ENCODE data around the gene GRIP2. TPM values are rescaled to one million over a fixed set of nuclear protein-coding genes. Genes with fewer than 3 reads are reported as not detected.

The GRIP2 gene
- total and polyA plus RNA-seq, 7 donors = under 0.01 to 1.7 (median 0.68) TPM

- intact Hi-C loops (cut with DNase I) = no loop called here
- no peak overlapping the region for H3K4me3 ChIP-seq
- no peaks in the 10 kb centered on the region for H3K9me3 ChIP-seq
- peaks cover 0 to 15% (median 2%) of the 10 kb centered on the region in 4 donors for H3K36me3 ChIP-seq
- DNase-seq = no peak
- TF ChIP-seq, protein P1, sequence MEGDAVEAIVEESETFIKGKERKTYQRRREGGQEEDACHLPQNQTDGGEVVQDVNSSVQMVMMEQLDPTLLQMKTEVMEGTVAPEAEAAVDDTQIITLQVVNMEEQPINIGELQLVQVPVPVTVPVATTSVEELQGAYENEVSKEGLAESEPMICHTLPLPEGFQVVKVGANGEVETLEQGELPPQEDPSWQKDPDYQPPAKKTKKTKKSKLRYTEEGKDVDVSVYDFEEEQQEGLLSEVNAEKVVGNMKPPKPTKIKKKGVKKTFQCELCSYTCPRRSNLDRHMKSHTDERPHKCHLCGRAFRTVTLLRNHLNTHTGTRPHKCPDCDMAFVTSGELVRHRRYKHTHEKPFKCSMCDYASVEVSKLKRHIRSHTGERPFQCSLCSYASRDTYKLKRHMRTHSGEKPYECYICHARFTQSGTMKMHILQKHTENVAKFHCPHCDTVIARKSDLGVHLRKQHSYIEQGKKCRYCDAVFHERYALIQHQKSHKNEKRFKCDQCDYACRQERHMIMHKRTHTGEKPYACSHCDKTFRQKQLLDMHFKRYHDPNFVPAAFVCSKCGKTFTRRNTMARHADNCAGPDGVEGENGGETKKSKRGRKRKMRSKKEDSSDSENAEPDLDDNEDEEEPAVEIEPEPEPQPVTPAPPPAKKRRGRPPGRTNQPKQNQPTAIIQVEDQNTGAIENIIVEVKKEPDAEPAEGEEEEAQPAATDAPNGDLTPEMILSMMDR (IDR thresholded peaks at IDR 0.05) = no peak
- TF ChIP-seq EP300 (IDR thresholded peaks at IDR 0.05) (no peak), POLR2AphosphoS5 (IDR thresholded peaks at IDR 0.05) (no peak), POLR2A (IDR thresholded peaks at IDR 0.05) (no peak)
- no peaks in the 10 kb centered on the region for H3K27me3 ChIP-seq
- H3K27ac ChIP-seq = no peak overlapping the region
- 93 to 96% methylated on average over 11 of the region's 11 CpGs for WGBS, 2 donors
- peaks cover 0 to 12% (median 10%) of the 10 kb centered on the region in 4 donors for H3K4me1 ChIP-seq
Observed at GRCh38 chr3:14477311-14477935, 62.7 kb downstream of the GRIP2 start.

- H3K4me3 ChIP-seq = no peak overlapping the region
- H3K9me3 ChIP-seq = no peaks in the 10 kb centered on the region
- H3K27ac ChIP-seq = no peak overlapping the region
- intact Hi-C loops (cut with DNase I) = no loop called here
- H3K4me1 ChIP-seq = peaks cover 0 to 11% (median 6%) of the 10 kb centered on the region in 4 donors
- no peak for TF ChIP-seq EP300 (IDR thresholded peaks at IDR 0.05)
- no peak for TF ChIP-seq POLR2A (IDR thresholded peaks at IDR 0.05)
- WGBS, 2 donors = 95 to 96% methylated on average over 13 of the region's 13 CpGs
- H3K36me3 ChIP-seq = peaks cover 0 to 15% (median 2%) of the 10 kb centered on the region in 4 donors
- no peak for DNase-seq
- H3K27me3 ChIP-seq = no peaks in the 10 kb centered on the region
Observed at GRCh38 chr3:14476583-14477265, 63.4 kb downstream of the GRIP2 start.

DNA sequence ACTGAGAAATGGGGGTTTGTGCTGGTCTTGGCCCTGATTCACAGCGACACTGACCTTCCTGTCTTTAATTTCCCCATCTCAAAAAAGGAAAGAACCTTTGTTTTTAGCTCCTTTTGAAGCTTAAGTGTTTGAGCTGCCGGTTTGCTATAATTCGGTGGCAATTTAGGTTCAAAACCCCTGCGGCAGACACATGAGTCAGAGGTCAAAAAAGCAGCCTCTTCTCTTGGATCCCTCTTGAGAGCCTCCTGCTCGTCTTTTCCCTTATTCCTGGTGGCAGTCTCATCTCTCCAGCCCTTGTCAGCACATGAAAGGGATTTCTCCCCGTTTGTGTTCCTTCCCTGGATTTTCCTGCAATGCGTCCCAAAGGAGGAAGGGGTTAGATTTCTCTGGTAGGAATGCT is 64.5 kb downstream of the GRIP2 start:
- 85 to 86% methylated on average over 7 of the region's 7 CpGs for WGBS, 2 donors
- Histone ChIP-seq H3K4me1 (peaks cover 0 to 11% (median 4%) of the 10 kb centered on the region in 4 donors), H3K27ac (no peak overlapping the region), H3K36me3 (peaks cover 0 to 15% (median 2%) of the 10 kb centered on the region in 4 donors), H3K9me3 (no peaks in the 10 kb centered on the region), H3K4me3 (no peak overlapping the region), H3K27me3 (no peaks in the 10 kb centered on the region)
- intact Hi-C loops (cut with DNase I) = no loop called here
- no peak for DNase-seq
- TF ChIP-seq POLR2AphosphoS5 (IDR thresholded peaks at IDR 0.05) (no peak), POLR2A (IDR thresholded peaks at IDR 0.05) (no peak), EP300 (IDR thresholded peaks at IDR 0.05) (no peak)
- TF ChIP-seq, protein P1 (IDR thresholded peaks at IDR 0.05) = no peak

DNA sequence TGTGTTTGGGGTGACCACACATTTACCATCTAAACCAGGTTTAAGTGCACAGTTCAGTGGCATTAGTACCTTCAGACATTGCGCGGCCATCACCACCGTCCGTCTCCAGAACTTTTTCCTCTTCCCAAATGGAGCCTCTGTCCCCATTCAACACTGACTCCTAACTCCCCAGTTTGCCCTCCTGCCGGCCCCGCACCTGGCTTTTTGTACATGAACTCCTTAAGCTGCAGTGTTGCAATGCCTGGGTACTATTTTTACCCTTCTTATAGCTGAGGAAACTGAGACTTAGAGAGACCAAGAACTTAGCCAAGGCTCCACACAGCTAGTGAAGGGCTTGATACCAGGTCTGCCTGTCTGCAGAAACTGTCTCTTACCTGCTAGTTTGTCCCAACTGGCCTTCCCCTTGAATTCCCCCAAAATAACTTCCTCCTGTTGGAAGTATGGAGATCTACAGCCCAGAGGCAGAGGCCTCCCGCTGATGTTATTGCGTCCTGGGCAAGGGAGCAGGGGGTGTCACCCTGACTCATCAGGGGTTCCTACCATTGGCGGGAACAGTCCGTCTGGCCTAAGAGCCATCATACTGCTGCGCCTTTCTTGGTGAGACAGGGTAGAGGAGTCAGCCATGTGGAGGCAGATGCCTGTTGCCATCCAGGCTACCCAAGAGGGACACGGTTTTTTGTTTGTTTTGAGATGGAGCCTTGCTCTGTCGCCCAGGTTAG is 65.6 kb downstream of the GRIP2 start:
- TF ChIP-seq POLR2AphosphoS5 (IDR thresholded peaks at IDR 0.05) (no peak), POLR2A (IDR thresholded peaks at IDR 0.05) (no peak), EP300 (IDR thresholded peaks at IDR 0.05) (no peak)
- TF ChIP-seq, protein P1 (IDR thresholded peaks at IDR 0.05) = no peak
- H3K4me3 ChIP-seq = no peak overlapping the region
- peaks cover 0 to 9% (median 2%) of the 10 kb centered on the region in 4 donors for H3K36me3 ChIP-seq
- H3K9me3 ChIP-seq = no peaks in the 10 kb centered on the region
- no peak overlapping the region for H3K27ac ChIP-seq
- DNase-seq = no peak
- no peaks in the 10 kb centered on the region for H3K27me3 ChIP-seq
- intact Hi-C loops (cut with DNase I) = no loop called here
- peaks cover 0 to 11% (median 4%) of the 10 kb centered on the region in 4 donors for H3K4me1 ChIP-seq
- 95 to 97% methylated on average over 13 of the region's 13 CpGs for WGBS, 2 donors

DNA sequence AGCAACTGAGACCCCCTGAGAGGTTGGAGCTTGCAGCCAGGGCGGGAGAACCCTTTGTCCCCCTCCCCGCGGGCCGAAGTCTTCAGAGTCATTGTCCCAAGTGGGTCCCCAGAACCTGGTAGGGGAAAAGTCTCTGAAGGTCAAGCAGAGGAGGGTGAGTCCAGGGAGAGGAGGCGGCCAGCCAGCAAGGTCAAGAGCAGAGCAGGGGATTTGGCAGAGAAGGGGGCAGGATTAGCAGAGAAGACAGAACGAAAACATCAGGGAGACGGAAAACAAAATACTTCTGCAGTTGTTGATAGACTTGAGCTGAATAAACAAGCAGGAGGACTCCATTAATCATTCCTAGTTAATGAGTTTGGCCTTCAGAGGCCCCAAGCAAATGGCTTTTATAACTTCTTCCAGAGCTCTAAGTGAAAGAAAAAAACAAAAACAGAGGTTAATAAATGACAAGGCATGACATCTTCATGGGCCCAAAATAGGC is 66.7 kb downstream of the GRIP2 start:
- Histone ChIP-seq H3K4me3 (no peak overlapping the region), H3K9me3 (no peaks in the 10 kb centered on the region), H3K27ac (no peak overlapping the region), H3K27me3 (no peaks in the 10 kb centered on the region), H3K36me3 (peaks cover 0 to 5% (median 0%) of the 10 kb centered on the region in 4 donors), H3K4me1 (peaks cover 0 to 11% (median 4%) of the 10 kb centered on the region in 4 donors)
- TF ChIP-seq, protein P1 (IDR thresholded peaks at IDR 0.05) = no peak
- no peak for TF ChIP-seq POLR2AphosphoS5 (IDR thresholded peaks at IDR 0.05)
- no peak for TF ChIP-seq POLR2A (IDR thresholded peaks at IDR 0.05)
- no peak for TF ChIP-seq EP300 (IDR thresholded peaks at IDR 0.05)
- intact Hi-C loops (cut with DNase I) = no loop called here
- DNase-seq = no peak
- 85 to 87% methylated on average over 7 of the region's 7 CpGs for WGBS, 2 donors
